Measurements from ENCODE around the gene PLEKHN1. TPM values are rescaled to one million over a fixed set of nuclear protein-coding genes. Genes with fewer than 3 reads are reported as not detected.

The PLEKHN1 gene
- total RNA-seq, 1 donor = 1.7 TPM

GRCh38 chr1:1023700-1024099 lies 57.4 kb downstream of the PLEKHN1 start:
- H3K4me3 ChIP-seq (ENCODE audit: low read depth, low read length) = no peak overlapping the region
- TF ChIP-seq, protein P1, sequence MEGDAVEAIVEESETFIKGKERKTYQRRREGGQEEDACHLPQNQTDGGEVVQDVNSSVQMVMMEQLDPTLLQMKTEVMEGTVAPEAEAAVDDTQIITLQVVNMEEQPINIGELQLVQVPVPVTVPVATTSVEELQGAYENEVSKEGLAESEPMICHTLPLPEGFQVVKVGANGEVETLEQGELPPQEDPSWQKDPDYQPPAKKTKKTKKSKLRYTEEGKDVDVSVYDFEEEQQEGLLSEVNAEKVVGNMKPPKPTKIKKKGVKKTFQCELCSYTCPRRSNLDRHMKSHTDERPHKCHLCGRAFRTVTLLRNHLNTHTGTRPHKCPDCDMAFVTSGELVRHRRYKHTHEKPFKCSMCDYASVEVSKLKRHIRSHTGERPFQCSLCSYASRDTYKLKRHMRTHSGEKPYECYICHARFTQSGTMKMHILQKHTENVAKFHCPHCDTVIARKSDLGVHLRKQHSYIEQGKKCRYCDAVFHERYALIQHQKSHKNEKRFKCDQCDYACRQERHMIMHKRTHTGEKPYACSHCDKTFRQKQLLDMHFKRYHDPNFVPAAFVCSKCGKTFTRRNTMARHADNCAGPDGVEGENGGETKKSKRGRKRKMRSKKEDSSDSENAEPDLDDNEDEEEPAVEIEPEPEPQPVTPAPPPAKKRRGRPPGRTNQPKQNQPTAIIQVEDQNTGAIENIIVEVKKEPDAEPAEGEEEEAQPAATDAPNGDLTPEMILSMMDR (IDR thresholded peaks at IDR 0.05; ENCODE audit: insufficient read depth, low read depth, low read length) = no peak
- no peak for DNase-seq (ENCODE audit: low read depth)

DNA sequence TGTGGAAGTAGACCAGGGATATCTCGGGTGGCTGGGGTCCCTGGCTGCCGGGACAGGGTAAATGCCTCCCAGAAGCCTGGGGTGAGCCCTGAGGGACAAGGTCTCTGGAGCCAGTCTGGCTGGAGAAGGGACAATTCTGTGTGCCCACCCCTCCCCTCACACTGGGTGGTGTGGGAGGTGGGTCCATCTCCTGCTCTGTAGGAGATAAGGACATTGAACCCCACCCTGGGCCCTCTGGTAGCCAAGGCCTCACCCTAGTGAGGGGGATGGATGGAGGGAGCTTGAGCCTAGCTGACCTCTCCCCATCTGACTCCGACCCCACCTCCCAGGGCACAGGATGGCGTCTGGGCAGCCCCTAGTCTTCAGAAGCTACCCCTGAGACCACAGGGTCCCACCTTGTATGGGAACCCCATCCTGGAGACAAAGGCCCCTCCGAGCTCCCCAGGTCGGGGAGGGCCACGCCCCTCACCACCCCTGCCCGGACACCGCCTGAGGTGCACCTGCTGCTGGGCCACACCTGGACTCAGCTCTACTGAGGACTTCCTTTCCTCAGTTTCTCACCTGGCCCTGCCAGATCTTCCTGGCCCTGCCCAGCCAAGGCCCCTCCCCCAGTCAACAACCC lies 58.0 kb downstream of the PLEKHN1 start:
- DNase-seq (ENCODE audit: low read depth) = no peak
- H3K4me3 ChIP-seq (ENCODE audit: low read depth, low read length) = no peak overlapping the region
- TF ChIP-seq, protein P1 (IDR thresholded peaks at IDR 0.05; ENCODE audit: insufficient read depth, low read depth, low read length) = no peak

DNA sequence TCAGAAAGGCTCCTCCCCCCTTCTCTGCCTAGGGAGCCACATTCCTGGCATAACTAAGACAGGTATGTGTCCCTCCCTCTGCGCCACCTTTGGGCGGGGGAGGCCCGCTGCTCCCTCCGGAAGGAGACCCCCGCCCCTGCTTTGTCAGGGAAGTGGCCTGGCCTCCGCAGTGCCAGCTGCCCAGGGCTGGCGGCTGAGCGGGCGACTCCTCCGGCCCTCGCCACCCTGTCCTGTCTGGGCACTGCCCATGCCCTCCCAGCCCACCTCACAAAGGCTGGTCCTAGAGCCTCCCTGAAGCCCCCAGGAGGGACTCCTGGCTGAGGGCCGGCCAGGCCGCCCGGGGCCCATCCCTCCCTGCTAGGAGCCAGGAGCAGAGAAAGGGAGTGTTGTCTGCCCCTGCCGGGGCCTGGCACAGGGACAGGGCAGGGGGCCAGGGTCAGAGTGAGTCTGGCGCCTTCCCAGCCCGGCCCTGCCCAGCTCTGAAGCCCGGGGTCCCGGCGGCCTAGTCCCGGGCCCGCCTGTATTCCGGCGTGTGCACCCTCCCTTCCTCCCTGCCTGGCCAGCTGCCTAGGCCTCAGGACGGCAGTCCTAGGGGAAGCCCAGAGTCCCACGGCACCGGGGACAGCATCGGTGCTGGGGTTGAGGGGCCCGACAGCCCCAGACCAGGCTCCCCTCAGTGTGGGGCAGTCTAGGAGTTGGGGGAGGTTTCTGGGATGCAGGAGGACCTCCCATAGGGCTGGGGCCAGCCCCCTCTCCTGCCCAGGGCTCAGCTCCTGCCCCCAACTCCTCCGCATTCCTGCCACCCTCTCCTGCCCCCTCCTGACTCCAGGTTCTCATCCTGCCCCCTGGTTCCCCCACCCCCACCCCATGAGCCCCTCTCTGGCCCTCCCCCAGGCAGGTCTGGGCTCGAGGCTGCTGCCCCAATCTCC lies 58.8 kb downstream of the PLEKHN1 start:
- H3K4me3 ChIP-seq (ENCODE audit: low read depth, low read length) = no peak overlapping the region
- TF ChIP-seq, protein P1 (IDR thresholded peaks at IDR 0.05; ENCODE audit: insufficient read depth, low read depth, low read length) = no peak
- no peak for DNase-seq (ENCODE audit: low read depth)

Small RNA genes within 50 kb of the gene (small RNA-seq; reads per million reads assigned to genes)
- gene AL645608.3 = not detected

Other genes with a start within 250 kb of the PLEKHN1 start
- gene SAMD11, start 42.6 kb upstream of the PLEKHN1 start, total RNA-seq = 2.2 and 7.7 TPM in 2 replicates
- 66.7 and 76.9 TPM in 2 replicates for gene NOC2L, start 7.2 kb upstream of the PLEKHN1 start, total RNA-seq
- 6.0 and 9.3 TPM in 2 replicates for gene KLHL17, start 5.9 kb upstream of the PLEKHN1 start, total RNA-seq
- under 0.01 and 0.43 TPM in 2 replicates for gene PERM1, start 15.6 kb downstream of the PLEKHN1 start, total RNA-seq
- gene HES4, start 33.6 kb downstream of the PLEKHN1 start, total RNA-seq = 2.2 and 8.1 TPM in 2 replicates
- gene ISG15, start 47.0 kb downstream of the PLEKHN1 start, total RNA-seq = 132 and 137 TPM in 2 replicates
- 77.0 and 95.9 TPM in 2 replicates for gene AGRN, start 53.6 kb downstream of the PLEKHN1 start, total RNA-seq
- not detected in 2 replicates for gene RNF223, start 107.8 kb downstream of the PLEKHN1 start, total RNA-seq
- gene C1orf159, start 149.6 kb downstream of the PLEKHN1 start, total RNA-seq = 6.5 and 7.1 TPM in 2 replicates
- gene TTLL10, start 207.4 kb downstream of the PLEKHN1 start, total RNA-seq = not detected in 2 replicates
- not detected in 2 replicates for gene TNFRSF18, start 240.1 kb downstream of the PLEKHN1 start, total RNA-seq
- 0.32 and 0.43 TPM in 2 replicates for gene TNFRSF4, start 247.7 kb downstream of the PLEKHN1 start, total RNA-seq

Data from fibroblast of villous mesenchyme (primary cell).